HG02763 (cell line): ENCODE results near the gene HLA-DQB2.
"Not testable (repeated sequence)": the region's sequence is repeated elsewhere in the genome, so short reads cannot be mapped to it uniquely, and the experiment has no call there.

ENCODE experiments used
- ATAC-seq: cut with Tn5 transposase; IDR thresholded peaks from one replicate; pipeline ENCODE4 v1.9.1; 2021; ENCODE audit warnings: mild to moderate bottlenecking, moderate library complexity; ENCODE audit not compliant: unreplicated experiment

Gene HLA-DQB2

DNA sequence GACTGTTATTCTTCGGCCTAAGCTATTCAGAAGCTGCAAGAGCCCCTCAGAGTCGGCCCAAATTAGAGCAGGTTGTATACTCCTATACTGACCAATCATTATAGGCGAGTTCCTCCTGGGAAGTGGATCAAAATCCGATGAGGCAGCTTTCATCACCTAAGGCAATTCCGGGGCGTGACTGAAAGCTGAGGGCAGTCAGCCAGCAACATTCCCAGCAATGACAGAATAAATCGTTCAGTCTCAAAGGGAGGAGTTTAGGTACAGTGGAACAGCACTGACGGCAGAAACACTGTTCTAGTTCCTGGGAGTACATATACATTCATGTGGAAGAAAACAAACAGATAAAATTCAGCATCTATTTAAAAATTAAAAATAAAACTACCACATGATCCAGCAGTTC is 10.8 kb downstream of the HLA-DQB2 start:
- ATAC-seq, result no peak

DNA sequence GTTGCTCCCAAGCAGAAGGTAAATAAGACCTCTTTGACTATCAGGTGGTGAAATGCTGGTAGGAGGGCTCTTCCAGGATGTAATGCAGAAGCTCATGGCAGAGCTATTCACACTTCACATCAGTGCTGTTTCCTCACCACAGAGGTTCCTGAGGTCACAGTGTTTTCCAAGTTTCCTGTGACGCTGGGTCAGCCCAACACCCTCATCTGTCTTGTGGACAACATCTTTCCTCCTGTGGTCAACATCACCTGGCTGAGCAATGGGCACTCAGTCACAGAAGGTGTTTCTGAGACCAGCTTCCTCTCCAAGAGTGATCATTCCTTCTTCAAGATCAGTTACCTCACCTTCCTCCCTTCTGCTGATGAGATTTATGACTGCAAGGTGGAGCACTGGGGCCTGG is 17.7 kb downstream of the HLA-DQB2 start:
- ATAC-seq, result not testable (repeated sequence)

DNA sequence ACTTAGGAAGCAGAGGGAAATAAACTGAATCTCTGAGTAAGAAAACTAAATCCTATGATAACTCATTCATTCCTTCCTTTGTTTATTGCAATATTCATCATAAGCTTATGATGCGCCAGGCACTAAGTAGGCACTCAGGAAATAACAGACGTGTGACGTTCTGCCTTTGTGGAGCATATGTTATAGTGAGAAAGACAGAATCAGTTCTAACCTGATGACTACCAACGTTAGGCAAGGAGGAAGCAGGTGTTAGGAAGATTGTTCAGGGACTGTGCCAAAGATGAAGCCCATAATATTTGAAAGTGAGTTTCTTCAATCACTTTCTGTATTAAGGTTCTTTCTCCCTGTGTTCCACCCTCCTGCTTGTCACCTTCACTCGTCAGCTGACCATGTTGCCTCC is 18.6 kb downstream of the HLA-DQB2 start:
- no peak for ATAC-seq

DNA sequence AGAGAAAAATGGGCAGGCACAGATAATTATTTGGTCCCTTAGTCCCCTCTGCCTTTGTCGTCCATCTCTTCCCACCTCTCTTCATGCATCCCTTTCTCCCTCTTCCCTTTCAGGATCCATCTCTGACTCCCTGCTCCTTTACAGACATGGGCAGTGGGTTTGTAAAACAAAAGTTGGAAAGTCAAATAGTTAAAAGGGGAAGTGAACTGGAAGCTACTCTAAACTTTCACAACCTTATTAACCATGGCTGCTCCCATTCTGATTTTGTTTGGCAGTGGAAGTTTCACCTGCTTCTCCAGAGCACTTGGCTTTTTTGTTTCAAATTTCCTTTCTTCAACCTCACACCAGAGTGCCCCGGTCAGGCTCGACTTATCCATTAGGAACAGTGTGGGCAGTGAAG is 21.0 kb downstream of the HLA-DQB2 start:
- ATAC-seq, result no peak

DNA sequence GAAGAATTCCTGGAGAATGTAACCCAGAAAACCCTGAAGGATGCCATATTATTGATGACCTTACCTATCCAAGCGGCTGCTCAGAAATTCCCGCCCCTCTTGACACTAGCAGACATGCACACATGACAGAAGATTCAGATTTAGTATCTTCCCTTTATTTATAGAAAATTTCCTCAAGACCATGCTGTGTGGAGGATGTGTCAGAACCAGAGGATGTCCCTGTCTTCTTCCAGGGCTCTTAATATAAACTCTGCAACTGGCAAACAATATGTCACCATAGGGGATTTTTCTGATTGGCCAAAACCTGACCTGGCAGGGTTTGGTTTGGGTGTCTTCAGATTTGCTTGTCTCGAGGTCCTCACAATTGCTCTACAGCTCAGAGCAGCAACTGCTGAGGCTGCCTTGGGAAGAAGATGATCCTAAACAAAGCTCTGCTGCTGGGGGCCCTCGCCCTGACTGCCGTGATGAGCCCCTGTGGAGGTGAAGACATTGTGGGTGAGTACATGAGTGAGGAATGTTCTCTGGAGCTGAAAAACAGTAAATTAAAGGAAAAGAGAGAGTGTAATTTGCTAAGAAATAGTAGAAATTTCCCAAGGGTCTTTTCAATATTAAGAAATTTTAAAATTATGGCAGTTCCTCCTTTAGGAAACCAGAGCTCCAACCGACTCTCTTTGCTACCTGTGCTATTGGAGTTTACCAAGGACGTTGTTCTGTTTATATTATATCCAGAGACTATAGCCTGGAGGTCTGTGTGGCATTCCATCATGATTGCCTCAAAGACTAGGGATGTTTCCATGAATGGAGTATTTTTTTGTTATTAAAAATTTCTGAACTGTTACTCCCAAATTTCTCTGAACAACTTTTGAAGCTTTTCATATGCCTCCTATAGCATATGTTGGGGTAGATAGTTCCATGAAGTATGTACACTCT is 22.0 kb downstream of the HLA-DQB2 start, which contains the start of gene HLA-DQA2:
TSS of gene HLA-DQA2 (plus strand) at position 361 of the 930 bp plus-strand sequence. CDS start at position 414, 53 bp downstream.
- no peak for ATAC-seq

DNA sequence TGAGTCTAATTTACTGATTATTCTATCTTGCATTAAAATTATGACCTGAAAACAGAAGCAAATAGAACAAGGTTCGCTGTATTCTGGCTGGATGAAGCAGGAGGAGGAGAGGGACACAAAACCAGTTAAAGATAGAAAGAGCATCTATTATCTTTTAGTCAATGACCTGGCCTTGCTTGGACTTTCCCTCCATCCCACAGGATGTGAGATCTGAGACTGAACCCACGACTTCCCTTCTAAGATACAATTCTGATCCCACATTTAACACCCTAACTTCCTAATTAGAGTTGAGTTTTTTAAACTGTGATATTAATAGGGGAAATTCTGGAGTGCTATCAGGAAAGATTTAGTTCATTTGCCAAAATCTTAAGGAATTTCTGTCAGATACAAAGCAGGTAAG is 25.2 kb downstream of the HLA-DQB2 start:
- no peak for ATAC-seq

DNA sequence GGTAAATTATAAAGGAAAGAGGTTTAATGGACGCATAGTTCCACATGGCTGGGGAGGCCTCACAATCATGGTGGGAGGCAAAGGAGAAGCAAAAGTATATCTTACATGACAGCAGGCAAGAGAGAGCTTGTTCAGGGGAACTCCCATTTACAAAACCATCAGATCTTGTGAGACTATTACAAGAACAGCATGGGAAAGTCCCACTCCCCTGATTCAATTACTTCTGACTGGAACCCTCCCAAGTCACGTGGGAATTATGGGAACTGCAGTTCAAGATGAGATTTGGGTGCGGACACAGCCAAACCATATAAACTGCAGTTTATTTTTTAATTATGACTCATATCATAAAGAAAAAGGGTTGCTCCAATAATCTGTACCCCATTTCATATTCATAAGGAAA is 44.5 kb downstream of the HLA-DQB2 start:
- ATAC-seq, result no peak

DNA sequence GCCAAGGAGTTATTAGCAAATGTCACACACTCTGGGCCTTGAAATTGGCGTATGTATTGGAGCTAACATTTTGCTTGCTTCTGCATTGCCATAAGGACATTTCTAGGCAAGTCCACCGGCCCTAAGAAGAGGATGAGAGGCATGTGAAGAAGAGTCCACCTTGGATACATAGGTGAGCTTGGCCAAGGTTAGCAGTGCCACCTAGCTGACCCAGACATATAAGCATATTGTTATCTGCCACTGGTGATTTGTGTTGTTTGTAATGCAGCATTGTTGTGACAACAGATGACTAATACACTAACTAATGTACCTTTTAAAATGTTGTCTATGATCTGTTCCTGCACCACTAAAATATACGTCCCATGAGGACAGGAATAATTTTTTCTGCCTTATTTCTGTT is 46.9 kb downstream of the HLA-DQB2 start:
- no peak for ATAC-seq

DNA sequence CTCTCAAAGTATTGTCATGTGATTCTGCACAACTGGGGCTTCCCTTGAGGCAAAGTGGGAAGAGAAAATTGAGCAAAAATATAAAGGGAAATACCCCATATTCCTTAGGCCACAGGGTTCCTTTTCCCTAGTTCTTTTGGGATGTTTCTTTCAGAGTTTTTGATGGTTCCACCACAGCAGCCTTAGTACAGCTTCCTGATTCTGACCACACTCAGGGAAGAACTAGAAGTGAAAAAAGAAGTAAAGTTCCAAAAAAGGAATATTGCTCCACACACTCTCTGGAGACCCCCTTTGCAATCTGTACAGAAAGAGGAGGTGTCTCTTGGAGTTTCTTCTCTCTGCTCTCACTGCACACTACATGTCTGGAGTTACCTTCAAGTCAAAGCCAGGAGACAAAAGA is 50.1 kb downstream of the HLA-DQB2 start:
- ATAC-seq, result no peak

DNA sequence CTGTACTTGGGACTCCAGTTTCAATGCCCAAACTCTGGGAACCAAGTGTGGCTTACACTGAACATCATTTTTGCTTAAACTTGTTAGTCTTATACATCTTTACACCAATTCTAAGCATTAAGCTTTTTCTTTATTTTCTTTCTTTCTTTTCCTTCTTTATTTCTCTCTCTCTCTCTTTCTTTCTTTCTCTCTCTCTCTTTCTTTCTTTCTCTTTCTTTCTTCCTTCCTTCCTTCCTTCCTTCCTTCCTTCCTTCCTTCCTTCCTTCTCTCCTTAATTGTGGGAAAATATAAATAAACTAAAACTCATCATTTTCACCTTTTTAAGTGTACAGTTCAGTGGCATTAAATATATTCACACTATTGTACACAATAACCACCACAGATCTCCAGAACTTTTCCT is 53.7 kb downstream of the HLA-DQB2 start:
- ATAC-seq, result no peak
